Hepatic stellate cell (primary cell): ENCODE results near the gene COL18A1.
"Not testable (repeated sequence)": the region's sequence is repeated elsewhere in the genome, so short reads cannot be mapped to it uniquely, and the experiment has no call there.

Source experiments
- DNase-seq: peaks from one replicate; pipeline ENCODE4 v3.0.0; 2011; ENCODE audit warnings: low spot score

Gene COL18A1

GRCh38 chr21:45494851-45495680 lies 90.1 kb downstream of the COL18A1 start:
- DNase-seq, result no peak

GRCh38 chr21:45496151-45496967 lies 91.4 kb downstream of the COL18A1 start:
- DNase-seq, result no peak

GRCh38 chr21:45496968-45497845 lies 92.2 kb downstream of the COL18A1 start:
- no peak for DNase-seq

GRCh38 chr21:45497846-45498645 lies 93.1 kb downstream of the COL18A1 start:
- no peak for DNase-seq

GRCh38 chr21:45498646-45499000 lies 93.7 kb downstream of the COL18A1 start:
- no peak for DNase-seq

GRCh38 chr21:45499201-45499750 lies 94.3 kb downstream of the COL18A1 start:
- no peak for DNase-seq

GRCh38 chr21:45499970-45500577 lies 95.1 kb downstream of the COL18A1 start:
- no peak for DNase-seq

- not testable (repeated sequence) for DNase-seq
Observed at GRCh38 chr21:45501081-45502005, 96.4 kb downstream of the COL18A1 start.

GRCh38 chr21:45502006-45502345 lies 97.0 kb downstream of the COL18A1 start:
- DNase-seq, result no peak

GRCh38 chr21:45502600-45502999 lies 97.6 kb downstream of the COL18A1 start:
- no peak for DNase-seq

- DNase-seq, result not testable (repeated sequence)
Observed at GRCh38 chr21:45503226-45503625, 98.3 kb downstream of the COL18A1 start.

GRCh38 chr21:45504021-45504515 lies 99.1 kb downstream of the COL18A1 start:
- no peak for DNase-seq

- no peak for DNase-seq
Observed at GRCh38 chr21:45504516-45505415, 99.8 kb downstream of the COL18A1 start.

GRCh38 chr21:45505416-45506021 lies 100.6 kb downstream of the COL18A1 start:
- no peak for DNase-seq

GRCh38 chr21:45506241-45506817 lies 101.4 kb downstream of the COL18A1 start:
- DNase-seq, result no peak

- no peak for DNase-seq
Observed at GRCh38 chr21:45506836-45507522, 102.0 kb downstream of the COL18A1 start.

- no peak for DNase-seq
Observed at GRCh38 chr21:45507523-45507875, 102.5 kb downstream of the COL18A1 start.
